Thyroid gland (tissue), 4 donors: Measurements from ENCODE around the gene MACIR. TPM values are rescaled to one million over a fixed set of nuclear protein-coding genes. Genes with fewer than 3 reads are reported as not detected.

Source experiments
- DNase-seq, 2 donors: peaks; one replicate each; pipeline ENCODE4 v3.0.0-alpha.2; 2019
- H3K27ac ChIP-seq, 3 donors: fragments of 200-600 bp; sonication (generic); 1 replicate in 2 of 3; 2 replicates in 1 of 3; pipeline ENCODE4 v1.5.1; 2016 to 2019; ENCODE audit warnings: mild to moderate bottlenecking in 1 of 3, moderate library complexity in 1 of 3
- H3K27me3 ChIP-seq: fragments of 200-600 bp; sonication (generic); one replicate; pipeline ENCODE4 v1.5.1; 2019
- H3K36me3 ChIP-seq, 2 donors: fragments of 200-600 bp; sonication (generic); one replicate each; pipeline ENCODE4 v1.5.1; 2016 to 2019
- H3K4me1 ChIP-seq, 2 donors: fragments of 200-600 bp; sonication (generic); one replicate each; pipeline ENCODE4 v1.5.1; 2017 to 2019
- H3K4me3 ChIP-seq, 3 donors: fragments of 200-600 bp; sonication (generic); replicated peaks in 1 of 3; 1 replicate in 2 of 3; 2 replicates in 1 of 3; pipeline ENCODE4 v1.5.1; 2016; ENCODE audit warnings: mild to moderate bottlenecking in 1 of 3
- H3K9me3 ChIP-seq: fragments of 200-600 bp; sonication (generic); one replicate; pipeline ENCODE4 v1.5.1; 2017
- POLR2A ChIP-seq, 2 donors: fragments of 450-650 bp; IDR thresholded peaks; one replicate each; pipeline ENCODE4 v1.6.1; 2017; ENCODE audit warnings: antibody characterized with exemption in 2 of 2, mild to moderate bottlenecking in 2 of 2, moderate library complexity in 1 of 2
- whole genome bisulfite sequencing, 2 donors: methylation state at CpG; one replicate each; pipeline ENCODE4 v1.1.5; 2017; 5-methylcytosine and 5-hydroxymethylcytosine counted together
- intact Hi-C: fragments of 100-400 bp; cut with DNase I; formaldehyde crosslinking; loops from one replicate; pipeline ENCODE4 v1.15.1; 2023
- total RNA-seq, 4 donors: library from RNA; depleted of rRNA; stranded (reverse); fragments of >200 nt; gene quantifications; one replicate each; pipeline ENCODE4 v1.2.3, GENCODE V29; 2016
- TF ChIP-seq, protein P1 (sequence below), 6 experiments: fragments of 200-600 bp in 3 of 6; fragments of 450-650 bp in 3 of 6; sonication (generic) in 3 of 6; IDR thresholded peaks; one replicate each; pipeline ENCODE4 v1.5.1; 2016 to 2019; ENCODE audit warnings: antibody characterized with exemption in 6 of 6, mild to moderate bottlenecking in 2 of 6, inconsistent platforms in 1 of 6, moderate library complexity in 1 of 6

Gene MACIR
- total RNA-seq, 4 donors from 2014 or later = 9.5 to 17.2 (median 14.9) TPM

DNA sequence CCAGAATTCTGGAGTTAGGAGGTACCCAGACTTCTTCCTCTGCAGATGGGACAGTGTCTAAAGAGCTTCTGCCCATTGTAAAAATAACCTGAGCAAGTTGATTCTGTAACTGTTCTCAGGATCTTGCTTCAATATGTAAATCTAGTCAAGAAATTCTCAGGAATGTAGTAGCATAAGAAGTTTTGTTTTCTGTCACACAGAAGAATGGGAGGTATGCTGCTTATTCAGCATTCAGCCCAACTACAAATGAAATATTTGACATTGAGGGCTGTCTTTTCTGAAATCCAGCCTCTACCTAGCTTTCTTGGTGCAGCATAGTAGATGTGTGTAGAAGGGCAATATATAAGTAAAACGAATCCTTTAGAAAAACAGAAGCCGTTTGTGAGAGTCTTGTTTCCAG lies 13.8 kb downstream of the MACIR start:
- Histone ChIP-seq H3K36me3 (peaks cover 6% of the 10 kb centered on the region in 2 donors), H3K27ac (peak overlapping the region in 2 of 3 donors; percentile 25 to 61), H3K9me3 (no peaks in the 10 kb centered on the region), H3K4me3 (no peak overlapping the region), H3K4me1 (peaks cover 24 to 31% of the 10 kb centered on the region in 2 donors), H3K27me3 (no peaks in the 10 kb centered on the region)
- WGBS, 2 donors = 36 to 50% methylated on average over 2 of the region's 2 CpGs
- DNase-seq = no peak
- intact Hi-C loops = no loop called here
- no peak for TF ChIP-seq POLR2A (IDR thresholded peaks at IDR 0.05)
- TF ChIP-seq, protein P1, sequence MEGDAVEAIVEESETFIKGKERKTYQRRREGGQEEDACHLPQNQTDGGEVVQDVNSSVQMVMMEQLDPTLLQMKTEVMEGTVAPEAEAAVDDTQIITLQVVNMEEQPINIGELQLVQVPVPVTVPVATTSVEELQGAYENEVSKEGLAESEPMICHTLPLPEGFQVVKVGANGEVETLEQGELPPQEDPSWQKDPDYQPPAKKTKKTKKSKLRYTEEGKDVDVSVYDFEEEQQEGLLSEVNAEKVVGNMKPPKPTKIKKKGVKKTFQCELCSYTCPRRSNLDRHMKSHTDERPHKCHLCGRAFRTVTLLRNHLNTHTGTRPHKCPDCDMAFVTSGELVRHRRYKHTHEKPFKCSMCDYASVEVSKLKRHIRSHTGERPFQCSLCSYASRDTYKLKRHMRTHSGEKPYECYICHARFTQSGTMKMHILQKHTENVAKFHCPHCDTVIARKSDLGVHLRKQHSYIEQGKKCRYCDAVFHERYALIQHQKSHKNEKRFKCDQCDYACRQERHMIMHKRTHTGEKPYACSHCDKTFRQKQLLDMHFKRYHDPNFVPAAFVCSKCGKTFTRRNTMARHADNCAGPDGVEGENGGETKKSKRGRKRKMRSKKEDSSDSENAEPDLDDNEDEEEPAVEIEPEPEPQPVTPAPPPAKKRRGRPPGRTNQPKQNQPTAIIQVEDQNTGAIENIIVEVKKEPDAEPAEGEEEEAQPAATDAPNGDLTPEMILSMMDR (IDR thresholded peaks at IDR 0.05) = no peak

GRCh38 chr5:103273952-103274351 lies 15.4 kb downstream of the MACIR start:
- Histone ChIP-seq H3K9me3 (no peaks in the 10 kb centered on the region), H3K36me3 (peaks cover 6% of the 10 kb centered on the region in 2 donors), H3K4me1 (peaks cover 24 to 31% of the 10 kb centered on the region in 2 donors), H3K27ac (no peak overlapping the region), H3K4me3 (no peak overlapping the region), H3K27me3 (no peaks in the 10 kb centered on the region)
- DNase-seq = no peak
- TF ChIP-seq, protein P1 (IDR thresholded peaks at IDR 0.05) = no peak
- no peak for TF ChIP-seq POLR2A (IDR thresholded peaks at IDR 0.05)
- intact Hi-C loops = no loop called here
- WGBS, 2 donors = 94 to 97% methylated on average over 3 of the region's 3 CpGs

GRCh38 chr5:103275851-103276250 lies 17.3 kb downstream of the MACIR start:
- no peak for TF ChIP-seq POLR2A (IDR thresholded peaks at IDR 0.05)
- TF ChIP-seq, protein P1 (IDR thresholded peaks at IDR 0.05) = no peak
- intact Hi-C loops = no loop called here
- Histone ChIP-seq H3K27ac (no peak overlapping the region), H3K9me3 (no peaks in the 10 kb centered on the region), H3K4me1 (peaks cover 21 to 23% of the 10 kb centered on the region in 2 donors), H3K4me3 (no peak overlapping the region), H3K27me3 (no peaks in the 10 kb centered on the region), H3K36me3 (peaks cover 6% of the 10 kb centered on the region in 2 donors)
- 94 to 98% methylated on average over 11 to 12 of the region's 12 CpGs for WGBS, 2 donors
- no peak for DNase-seq

- Histone ChIP-seq H3K27ac (no peak overlapping the region), H3K4me1 (peaks cover 0 to 3% of the 10 kb centered on the region in 2 donors), H3K4me3 (no peak overlapping the region), H3K9me3 (no peaks in the 10 kb centered on the region), H3K36me3 (peaks cover 6% of the 10 kb centered on the region in 2 donors), H3K27me3 (no peaks in the 10 kb centered on the region)
- TF ChIP-seq, protein P1 (IDR thresholded peaks at IDR 0.05) = no peak
- no peak for TF ChIP-seq POLR2A (IDR thresholded peaks at IDR 0.05)
- intact Hi-C loops = no loop called here
- 93 to 98% methylated on average over 3 of the region's 3 CpGs for WGBS, 2 donors
- DNase-seq = no peak
These were observed 22.4 kb downstream of the MACIR start for GRCh38 chr5:103280967-103281366.

DNA sequence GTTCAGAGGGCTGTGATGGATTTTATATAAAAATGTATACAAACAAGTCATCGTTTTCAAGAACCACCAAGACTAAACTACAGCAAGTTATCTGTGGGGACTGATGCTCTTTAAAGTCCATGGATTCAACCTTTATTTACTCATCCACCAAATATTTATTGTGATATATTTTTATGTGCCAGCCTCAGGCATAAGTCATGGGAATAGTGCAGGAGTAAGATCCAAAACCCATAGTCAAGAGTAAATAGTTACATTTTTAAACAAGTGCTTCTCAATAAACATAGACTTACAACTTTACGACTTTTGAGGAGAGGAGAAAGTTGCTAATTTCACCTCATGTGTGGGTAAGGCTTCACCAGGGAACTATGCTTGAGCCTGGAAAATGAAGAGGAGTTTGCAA lies 24.6 kb downstream of the MACIR start:
- 93 to 95% methylated on average over 2 of the region's 2 CpGs for WGBS, 2 donors
- no peak for DNase-seq
- no peaks in the 10 kb centered on the region for H3K27me3 ChIP-seq
- H3K36me3 ChIP-seq = no peaks in the 10 kb centered on the region
- no peak overlapping the region for H3K4me3 ChIP-seq
- intact Hi-C loops = no loop called here
- peaks cover 0 to 3% of the 10 kb centered on the region in 2 donors for H3K4me1 ChIP-seq
- H3K27ac ChIP-seq = no peak overlapping the region
- H3K9me3 ChIP-seq = no peaks in the 10 kb centered on the region
- TF ChIP-seq, protein P1 (IDR thresholded peaks at IDR 0.05) = no peak
- no peak for TF ChIP-seq POLR2A (IDR thresholded peaks at IDR 0.05)
